ENCODE data around the gene NUP153. TPM values are rescaled to one million over a fixed set of nuclear protein-coding genes. Genes with fewer than 3 reads are reported as not detected.

NUP153 gene
- total RNA-seq, 2 experiments from 2014 or later: 72.5 to 88.0 TPM

- peaks cover 82% of the 10 kb centered on the region for H3K79me2 ChIP-seq (ENCODE audit: insufficient read depth, low read depth, low read length)
- no peak overlapping the region for H3K4me2 ChIP-seq (ENCODE audit: low read length)
- no peak overlapping the region for H3K4me3 ChIP-seq (ENCODE audit: low read depth, low read length, poor library complexity, severe bottlenecking)
- no peak overlapping the region for H2AFZ ChIP-seq (ENCODE audit: low read length)
- no peak overlapping the region for H3K27ac ChIP-seq (ENCODE audit: low read depth, low read length, poor library complexity, severe bottlenecking)
- TF ChIP-seq CTCF (conservative IDR thresholded peaks at IDR 0.05; ENCODE audit: low read length) (no peak), EZH2phosphoT487 (IDR thresholded peaks at IDR 0.05; ENCODE audit: borderline replicate concordance, low read depth, low read length) (no peak)
- intact Hi-C loops (cut with micrococcal nuclease; ENCODE audit: unreplicated experiment): no loop called here
- no peaks in the 10 kb centered on the region for H3K4me1 ChIP-seq (ENCODE audit: insufficient read depth, low read length, poor library complexity, severe bottlenecking)
- no TSS peak for BruUV-seq (replicated peaks)
- H4K20me1 ChIP-seq (ENCODE audit: insufficient read depth, low read length): peaks cover 7% of the 10 kb centered on the region
- no peaks in the 10 kb centered on the region for H3K9me3 ChIP-seq (ENCODE audit: low read length)
- ChIA-PET CTCF (ENCODE audit: unreplicated experiment) (no interaction called here), POLR2A (interaction anchor here (0.6 kb wide), 1 partner anchor 16 kb away, joined by 3 read pairs; no protein-coding TSS in a partner anchor)
- peaks cover 99% of the 10 kb centered on the region for H3K36me3 ChIP-seq (ENCODE audit: insufficient read depth, low read length)
- no peak for DNase-seq (ENCODE audit: low spot score)
- no peaks in the 10 kb centered on the region for H3K9me2 ChIP-seq (ENCODE audit: insufficient read depth, low read length)
Observed at GRCh38 chr6:17672064-17672718, 34.5 kb downstream of the NUP153 start.

GRCh38 chr6:17666646-17667045, 40.1 kb downstream of the NUP153 start:
- BruUV-seq (replicated peaks): no TSS peak
- ChIA-PET CTCF (ENCODE audit: unreplicated experiment) (no interaction called here), POLR2A (interaction anchor here (1.2 to 1.5 kb wide), 2 partner anchors 8 to 9 kb away, joined by 3 to 12 read pairs; no protein-coding TSS in a partner anchor)
- no peak for DNase-seq (ENCODE audit: low spot score)
- Histone ChIP-seq H3K9me2 (ENCODE audit: insufficient read depth, low read length) (no peaks in the 10 kb centered on the region), H3K9me3 (ENCODE audit: low read length) (no peaks in the 10 kb centered on the region), H3K4me2 (ENCODE audit: low read length) (no peak overlapping the region), H2AFZ (ENCODE audit: low read length) (no peak overlapping the region), H3K4me1 (ENCODE audit: insufficient read depth, low read length, poor library complexity, severe bottlenecking) (no peaks in the 10 kb centered on the region), H3K79me2 (ENCODE audit: insufficient read depth, low read depth, low read length) (peaks cover 73% of the 10 kb centered on the region), H3K4me3 (ENCODE audit: low read depth, low read length, poor library complexity, severe bottlenecking) (no peak overlapping the region), H3K36me3 (ENCODE audit: insufficient read depth, low read length) (peaks cover 100% of the 10 kb centered on the region), H3K27ac (ENCODE audit: low read depth, low read length, poor library complexity, severe bottlenecking) (no peak overlapping the region), H4K20me1 (ENCODE audit: insufficient read depth, low read length) (peaks cover 17% of the 10 kb centered on the region)
- intact Hi-C loops (cut with micrococcal nuclease; ENCODE audit: unreplicated experiment): no loop called here
- TF ChIP-seq EZH2phosphoT487 (IDR thresholded peaks at IDR 0.05; ENCODE audit: borderline replicate concordance, low read depth, low read length) (no peak), CTCF (conservative IDR thresholded peaks at IDR 0.05; ENCODE audit: low read length) (no peak)

- Histone ChIP-seq H3K4me1 (ENCODE audit: insufficient read depth, low read length, poor library complexity, severe bottlenecking) (no peaks in the 10 kb centered on the region), H4K20me1 (ENCODE audit: insufficient read depth, low read length) (peaks cover 21% of the 10 kb centered on the region), H3K79me2 (ENCODE audit: insufficient read depth, low read depth, low read length) (peaks cover 65% of the 10 kb centered on the region; the same call in 1 of the 2 replicates), H3K27ac (ENCODE audit: low read depth, low read length, poor library complexity, severe bottlenecking) (no peak overlapping the region), H3K9me3 (ENCODE audit: low read length) (no peaks in the 10 kb centered on the region), H3K36me3 (ENCODE audit: insufficient read depth, low read length) (peaks cover 99% of the 10 kb centered on the region), H3K4me2 (ENCODE audit: low read length) (no peak overlapping the region), H3K4me3 (ENCODE audit: low read depth, low read length, poor library complexity, severe bottlenecking) (no peak overlapping the region), H2AFZ (ENCODE audit: low read length) (no peak overlapping the region), H3K9me2 (ENCODE audit: insufficient read depth, low read length) (no peaks in the 10 kb centered on the region)
- POLR2A ChIA-PET: interaction anchor here (0.6 to 0.7 kb wide), 2 partner anchors 15 to 91 kb away, joined by 3 to 4 read pairs; no protein-coding TSS in a partner anchor
- no TSS peak for BruUV-seq (replicated peaks)
- CTCF ChIA-PET (ENCODE audit: unreplicated experiment): no interaction called here
- DNase-seq (ENCODE audit: low spot score): no peak
- TF ChIP-seq CTCF (conservative IDR thresholded peaks at IDR 0.05; ENCODE audit: low read length): no peak
- no peak for TF ChIP-seq EZH2phosphoT487 (IDR thresholded peaks at IDR 0.05; ENCODE audit: borderline replicate concordance, low read depth, low read length)
- intact Hi-C loops (cut with micrococcal nuclease; ENCODE audit: unreplicated experiment): no loop called here
Observed at GRCh38 chr6:17665132-17665531, 41.6 kb downstream of the NUP153 start.

Measured in OCI-LY7 (cell line).